CD4-positive, alpha-beta T cell treated with Interleukin-17A for 4 hours (primary cell): ENCODE results near the gene SARS2.

ENCODE experiments used
- DNase-seq: peaks from one replicate; pipeline ENCODE4 v3.0.0-alpha.2; 2020; ENCODE audit warnings: mixed read lengths

Gene SARS2

GRCh38 chr19:38915329-38916321, 14.9 kb downstream of the SARS2 start:
- no peak for DNase-seq

GRCh38 chr19:38913958-38914357, 16.6 kb downstream of the SARS2 start:
- no peak for DNase-seq

GRCh38 chr19:38912600-38913514, 17.7 kb downstream of the SARS2 start:
- no peak for DNase-seq

GRCh38 chr19:38911388-38912001, 19.1 kb downstream of the SARS2 start:
- no peak for DNase-seq

GRCh38 chr19:38910488-38910887, 20.1 kb downstream of the SARS2 start:
- no peak for DNase-seq

- DNase-seq: no peak
Measured at GRCh38 chr19:38908911-38909310, 21.7 kb downstream of the SARS2 start.

GRCh38 chr19:38907670-38908069, 22.9 kb downstream of the SARS2 start:
- DNase-seq: no peak

GRCh38 chr19:38907227-38907626, 23.3 kb downstream of the SARS2 start:
- no peak for DNase-seq

- no peak for DNase-seq
Measured at GRCh38 chr19:38905620-38906019, 24.9 kb downstream of the SARS2 start.

GRCh38 chr19:38904581-38905539, 25.7 kb downstream of the SARS2 start:
- no peak for DNase-seq

- DNase-seq: no peak
Measured at GRCh38 chr19:38901683-38902082, 28.9 kb downstream of the SARS2 start.

GRCh38 chr19:38900743-38901190, 29.8 kb downstream of the SARS2 start:
- no peak for DNase-seq

GRCh38 chr19:38900202-38900629, 30.3 kb downstream of the SARS2 start:
- DNase-seq: no peak

GRCh38 chr19:38899447-38900201, 30.9 kb downstream of the SARS2 start, which contains the start of the genes NFKBIB and SIRT2:
NFKBIB (plus strand) TSS chr19:38899969; CDS start chr19:38900033, 64 bp downstream.
SIRT2 (minus strand) TSS chr19:38899618; CDS start chr19:38899521, 97 bp downstream.
- DNase-seq: peak; percentile 98

- no peak for DNase-seq
Measured at GRCh38 chr19:38898788-38899446, 31.6 kb downstream of the SARS2 start.

- DNase-seq: no peak
Measured at GRCh38 chr19:38894968-38895367, 35.6 kb downstream of the SARS2 start.

GRCh38 chr19:38893341-38893771, 37.2 kb downstream of the SARS2 start:
- no peak for DNase-seq

GRCh38 chr19:38892841-38893240, 37.7 kb downstream of the SARS2 start:
- no peak for DNase-seq

GRCh38 chr19:38891771-38892170, 38.8 kb downstream of the SARS2 start:
- DNase-seq: no peak

GRCh38 chr19:38890686-38891085, 39.9 kb downstream of the SARS2 start:
- no peak for DNase-seq
